Prostate gland (tissue), 2 donors: Measurements from ENCODE around the gene KANK4. TPM values are rescaled to one million over a fixed set of nuclear protein-coding genes. Genes with fewer than 3 reads are reported as not detected.

Source experiments
- DNase-seq: peaks from one replicate; pipeline ENCODE4 v3.0.0-alpha.2; 2019; ENCODE audit warnings: low spot score
- H3K27ac ChIP-seq, 2 donors: fragments of 200-600 bp; sonication (generic); 2 replicates each; pipeline ENCODE4 v1.5.1; 2017 to 2019
- H3K27me3 ChIP-seq: fragments of 200-600 bp; sonication (generic); replicated peaks from 2 replicates; pipeline ENCODE4 v1.5.1; 2019; ENCODE audit not compliant: insufficient read depth
- H3K36me3 ChIP-seq, 2 donors: fragments of 200-600 bp; sonication (generic); 1 replicate in 1 of 2; 2 replicates in 1 of 2; pipeline versions ENCODE4 v1.5.1 to v1.8.1; 2017 to 2019
- H3K4me1 ChIP-seq: fragments of 200-600 bp; sonication (generic); replicated peaks from 2 replicates; pipeline ENCODE4 v1.5.1; 2019
- H3K4me3 ChIP-seq, 2 donors: fragments of 200-600 bp; sonication (generic); 2 replicates each; pipeline ENCODE4 v1.5.1; 2017 to 2019
- H3K9me3 ChIP-seq: fragments of 200-600 bp; sonication (generic); 2 replicates; pipeline ENCODE4 v1.5.1; 2017
- CTCF ChIP-seq, 4 experiments: fragments of 200-600 bp in 2 of 4; fragments of 450-650 bp in 2 of 4; sonication (generic) in 2 of 4; IDR thresholded peaks; 1 replicate in 3 of 4; 2 replicates in 1 of 4; pipeline ENCODE4 v1.5.1; 2016 to 2019; ENCODE audit warnings: antibody characterized with exemption in 4 of 4, mild to moderate bottlenecking in 2 of 4, moderate library complexity in 2 of 4
- POLR2A ChIP-seq: fragments of 450-650 bp; IDR thresholded peaks from one replicate; pipeline ENCODE4 v1.6.1; 2016; ENCODE audit warnings: antibody characterized with exemption, mild to moderate bottlenecking
- POLR2AphosphoS5 ChIP-seq: sonication (generic); formaldehyde crosslinking; IDR thresholded peaks from one replicate; pipeline ENCODE4 v1.6.1; 2017; ENCODE audit warnings: antibody characterized with exemption
- WGBS: methylation state at CpG from one replicate; pipeline ENCODE4 v1.1.5; 2018; 5-methylcytosine and 5-hydroxymethylcytosine counted together
- intact Hi-C: fragments of 100-400 bp; cut with DNase I; formaldehyde crosslinking; loops from one replicate; pipeline ENCODE4 v1.14.2; 2022
- total RNA-seq, 2 donors: library from RNA; depleted of rRNA; stranded (reverse); fragments of >200 nt; gene quantifications; one replicate each; pipeline ENCODE4 v1.1.0, GENCODE V29; 2016

Gene KANK4
- total RNA-seq, 2 donors from 2014 or later: 6.1 to 6.8 TPM

GRCh38 chr1:62301726-62302390 lies 17.4 kb downstream of the KANK4 start:
- Histone ChIP-seq H3K9me3 (no peaks in the 10 kb centered on the region), H3K27me3 (no peaks in the 10 kb centered on the region), H3K4me1 (no peaks in the 10 kb centered on the region), H3K36me3 (no peaks in the 10 kb centered on the region), H3K27ac (no peak overlapping the region), H3K4me3 (no peak overlapping the region)
- TF ChIP-seq POLR2AphosphoS5 (no peak), POLR2A (no peak)
- 74% methylated on average over 8 of the region's 8 CpGs for WGBS
- DNase-seq: no peak
- intact Hi-C loops: no loop called here

- no peaks in the 10 kb centered on the region for H3K27me3 ChIP-seq
- TF ChIP-seq CTCF (IDR thresholded peaks at IDR 0.05): no peak
- TF ChIP-seq POLR2AphosphoS5: peak; percentile 9
- no peak for TF ChIP-seq POLR2A
- no peaks in the 10 kb centered on the region for H3K9me3 ChIP-seq
- intact Hi-C loops: no loop called here
- WGBS: 37% methylated on average over 8 of the region's 8 CpGs
- no peaks in the 10 kb centered on the region for H3K36me3 ChIP-seq
- peak; percentile 39 for DNase-seq
- peak overlapping the region in 1 of 2 donors; percentile 31 for H3K27ac ChIP-seq
- H3K4me1 ChIP-seq: no peaks in the 10 kb centered on the region
- H3K4me3 ChIP-seq: no peak overlapping the region
These were observed 19.6 kb downstream of the KANK4 start for GRCh38 chr1:62299426-62300200.

- no peak for DNase-seq
- no peak overlapping the region for H3K4me3 ChIP-seq
- intact Hi-C loops: no loop called here
- TF ChIP-seq POLR2A (no peak), CTCF (IDR thresholded peaks at IDR 0.05) (no peak), POLR2AphosphoS5 (peak; percentile 53)
- 3% methylated on average over 6 of the region's 6 CpGs for WGBS
- H3K27ac ChIP-seq: no peak overlapping the region
- no peaks in the 10 kb centered on the region for H3K4me1 ChIP-seq
- H3K27me3 ChIP-seq: no peaks in the 10 kb centered on the region
- H3K9me3 ChIP-seq: no peaks in the 10 kb centered on the region
- no peaks in the 10 kb centered on the region for H3K36me3 ChIP-seq
These were observed 23.2 kb downstream of the KANK4 start for GRCh38 chr1:62295921-62296491.

GRCh38 chr1:62294261-62294660 lies 25.0 kb downstream of the KANK4 start:
- intact Hi-C loops: no loop called here
- Histone ChIP-seq H3K27ac (no peak overlapping the region), H3K27me3 (no peaks in the 10 kb centered on the region), H3K36me3 (no peaks in the 10 kb centered on the region), H3K4me3 (no peak overlapping the region), H3K4me1 (no peaks in the 10 kb centered on the region), H3K9me3 (no peaks in the 10 kb centered on the region)
- 66% methylated on average over 5 of the region's 5 CpGs for WGBS
- TF ChIP-seq POLR2A: no peak
- TF ChIP-seq CTCF (IDR thresholded peaks at IDR 0.05): no peak
- no peak for TF ChIP-seq POLR2AphosphoS5
- no peak for DNase-seq

GRCh38 chr1:62288662-62289061 lies 30.6 kb downstream of the KANK4 start:
- no peaks in the 10 kb centered on the region for H3K4me1 ChIP-seq
- TF ChIP-seq POLR2A (no peak), CTCF (IDR thresholded peaks at IDR 0.05) (no peak), POLR2AphosphoS5 (no peak)
- H3K36me3 ChIP-seq: no peaks in the 10 kb centered on the region
- no peak overlapping the region for H3K27ac ChIP-seq
- intact Hi-C loops: no loop called here
- no peak for DNase-seq
- no peak overlapping the region for H3K4me3 ChIP-seq
- H3K27me3 ChIP-seq: no peaks in the 10 kb centered on the region
- H3K9me3 ChIP-seq: no peaks in the 10 kb centered on the region
- WGBS: 92% methylated on average over 4 of the region's 4 CpGs
